Osteocyte (in vitro differentiated cells): Measurements from ENCODE around the gene PPEF2. TPM values are rescaled to one million over a fixed set of nuclear protein-coding genes. Genes with fewer than 3 reads are reported as not detected.
A peak's percentile ranks its signal among the peaks of the same experiment; 100 is the strongest.

Experiments used
- DNase-seq: peaks from one replicate; pipeline ENCODE4 v3.0.0; 2021; ENCODE audit warnings: mixed read lengths; ENCODE audit not compliant: unreplicated experiment; ENCODE audit errors: extremely low spot score
- H3K27ac Mint-ChIP-seq: one replicate; pipeline ENCODE4 v1.8.0; 2021; ENCODE audit warnings: mild to moderate bottlenecking, mixed read lengths; ENCODE audit not compliant: unreplicated experiment
- H3K27me3 Mint-ChIP-seq: one replicate; pipeline ENCODE4 v1.8.0; 2021; ENCODE audit warnings: mixed read lengths; ENCODE audit not compliant: unreplicated experiment
- H3K36me3 Mint-ChIP-seq: one replicate; pipeline ENCODE4 v1.8.0; 2021; ENCODE audit warnings: mixed read lengths; ENCODE audit not compliant: unreplicated experiment
- H3K4me1 Mint-ChIP-seq: one replicate; pipeline ENCODE4 v1.8.0; 2021; ENCODE audit warnings: mixed read lengths; ENCODE audit not compliant: unreplicated experiment
- H3K4me3 Mint-ChIP-seq: one replicate; pipeline ENCODE4 v1.8.0; 2021; ENCODE audit warnings: mild to moderate bottlenecking, moderate library complexity, mixed read lengths; ENCODE audit not compliant: unreplicated experiment
- H3K9me3 Mint-ChIP-seq: one replicate; pipeline ENCODE4 v1.8.0; 2021; ENCODE audit warnings: mixed read lengths; ENCODE audit not compliant: unreplicated experiment
- CTCF ChIP-seq: fragments of 200-600 bp; sonication (generic); IDR thresholded peaks from 2 replicates; pipeline ENCODE4 v1.5.0; 2021; ENCODE audit warnings: antibody characterized with exemption, mild to moderate bottlenecking, moderate library complexity
- total RNA-seq: library from RNA; stranded (reverse); gene quantifications from 2 replicates; pipeline ENCODE4 v1.2.1, GENCODE V29; 2021

The PPEF2 gene
- total RNA-seq, 1 donor from 2014 or later = not detected

GRCh38 chr4:75898536-75898935 is 3.7 kb downstream of the PPEF2 start:
- H3K27ac Mint-ChIP-seq = no peak overlapping the region
- no peak overlapping the region for H3K4me3 Mint-ChIP-seq
- no peak for TF ChIP-seq CTCF
- peaks cover 23% of the 10 kb centered on the region for H3K27me3 Mint-ChIP-seq
- H3K36me3 Mint-ChIP-seq = no peaks in the 10 kb centered on the region
- H3K4me1 Mint-ChIP-seq = no peaks in the 10 kb centered on the region
- no peak for DNase-seq
- peaks cover 3% of the 10 kb centered on the region for H3K9me3 Mint-ChIP-seq

GRCh38 chr4:75895744-75896314 is 6.4 kb downstream of the PPEF2 start:
- H3K4me3 Mint-ChIP-seq = no peak overlapping the region
- H3K9me3 Mint-ChIP-seq = peaks cover 3% of the 10 kb centered on the region
- H3K36me3 Mint-ChIP-seq = no peaks in the 10 kb centered on the region
- peaks cover 18% of the 10 kb centered on the region for H3K27me3 Mint-ChIP-seq
- H3K27ac Mint-ChIP-seq = no peak overlapping the region
- TF ChIP-seq CTCF = peak; percentile 67
- no peaks in the 10 kb centered on the region for H3K4me1 Mint-ChIP-seq
- no peak for DNase-seq

- TF ChIP-seq CTCF = peak; percentile 7
- no peaks in the 10 kb centered on the region for H3K36me3 Mint-ChIP-seq
- no peak for DNase-seq
- no peak overlapping the region for H3K27ac Mint-ChIP-seq
- H3K4me3 Mint-ChIP-seq = no peak overlapping the region
- H3K27me3 Mint-ChIP-seq = peaks cover 25% of the 10 kb centered on the region
- no peaks in the 10 kb centered on the region for H3K9me3 Mint-ChIP-seq
- no peaks in the 10 kb centered on the region for H3K4me1 Mint-ChIP-seq
These were observed 9.7 kb downstream of the PPEF2 start for GRCh38 chr4:75892508-75892907.

GRCh38 chr4:75891611-75892010 is 10.6 kb downstream of the PPEF2 start:
- Mint-ChIP-seq H3K27ac (no peak overlapping the region), H3K4me1 (no peaks in the 10 kb centered on the region), H3K27me3 (peaks cover 25% of the 10 kb centered on the region), H3K4me3 (no peak overlapping the region), H3K36me3 (no peaks in the 10 kb centered on the region), H3K9me3 (no peaks in the 10 kb centered on the region)
- DNase-seq = no peak
- no peak for TF ChIP-seq CTCF

GRCh38 chr4:75889537-75890199 is 12.6 kb downstream of the PPEF2 start:
- Mint-ChIP-seq H3K9me3 (no peaks in the 10 kb centered on the region), H3K36me3 (no peaks in the 10 kb centered on the region), H3K4me1 (no peaks in the 10 kb centered on the region)

More at GRCh38 chr4:75889537-75890199, 12.6 kb downstream of the PPEF2 start:
- Mint-ChIP-seq H3K27me3 (peaks cover 25% of the 10 kb centered on the region), H3K4me3 (no peak overlapping the region), H3K27ac (no peak overlapping the region)
- no peak for DNase-seq
- TF ChIP-seq CTCF = no peak
